Activated CD4-positive, alpha-beta T cell treated with anti-CD3 and anti-CD28 coated beads for 36 hours (primary cell): ENCODE results near the gene TRDN. TPM values are rescaled to one million over a fixed set of nuclear protein-coding genes. Genes with fewer than 3 reads are reported as not detected.

Source experiments
- ATAC-seq: fragments of 200-7000 bp; cut with Tn5 transposase; one replicate; pipeline ENCODE4 v1.10.0; 2021; ENCODE audit warnings: mild to moderate bottlenecking, moderate library complexity
- CTCF ChIA-PET: fragments of 350-600 bp; sonication (Branson Sonifier 250); formaldehyde crosslinking; loops from one replicate; lab custom pipeline; 2021; ENCODE audit warnings: antibody characterized with exemption; lab: Charles Lee
- POLR2A ChIA-PET: fragments of 350-600 bp; sonication (Branson Sonifier 250); formaldehyde crosslinking; loops from one replicate; lab custom pipeline; 2021; ENCODE audit warnings: antibody characterized with exemption, inconsistent platforms; lab: Charles Lee
- DNase-seq: peaks from one replicate; pipeline ENCODE4 v3.0.0-alpha.2; 2020
- H3K27ac Mint-ChIP-seq: one replicate; pipeline ENCODE4 v1.8.0; 2021; ENCODE audit warnings: mixed read lengths
- H3K27me3 Mint-ChIP-seq: one replicate; pipeline ENCODE4 v1.8.0; 2021; ENCODE audit warnings: mixed read lengths
- H3K36me3 Mint-ChIP-seq: one replicate; pipeline ENCODE4 v1.8.0; 2021; ENCODE audit warnings: low read depth, mixed read lengths
- H3K4me1 Mint-ChIP-seq: one replicate; pipeline ENCODE4 v1.8.0; 2021; ENCODE audit warnings: mixed read lengths
- H3K4me3 Mint-ChIP-seq: one replicate; pipeline ENCODE4 v1.8.0; 2021; ENCODE audit warnings: mild to moderate bottlenecking, moderate library complexity, mixed read lengths
- H3K9me3 Mint-ChIP-seq: one replicate; pipeline ENCODE4 v1.8.0; 2021; ENCODE audit warnings: low read depth, mixed read lengths
- intact Hi-C, 2 experiments: fragments of 100-400 bp; cut with DNase I in 1 of 2; cut with micrococcal nuclease in 1 of 2; formaldehyde crosslinking; loops; one replicate each; pipeline versions ENCODE4 v1.14.2 to v1.15.1; 2022 to 2024; cut with DNase I, micrococcal nuclease
- total RNA-seq, 2 experiments: library from RNA; stranded (reverse); gene quantifications; one replicate each; pipeline ENCODE4 v1.2.3, GENCODE V29; 2021

The TRDN gene
- total RNA-seq, 2 experiments from 2014 or later, result not detected

- POLR2A ChIA-PET, result no interaction called here
- no peak for ATAC-seq
- DNase-seq, result no peak
These were observed 11.1 kb downstream of the TRDN start for GRCh38 chr6:123625696-123626095.

GRCh38 chr6:123622780-123623179 lies 14.0 kb downstream of the TRDN start:
- no peaks in the 10 kb centered on the region for H3K36me3 Mint-ChIP-seq
- ATAC-seq (no peak), DNase-seq (no peak)
- no peaks in the 10 kb centered on the region for H3K4me1 Mint-ChIP-seq
- H3K4me3 Mint-ChIP-seq, result no peak overlapping the region
- ChIA-PET POLR2A (no interaction called here), CTCF (no interaction called here)
- H3K9me3 Mint-ChIP-seq, result no peaks in the 10 kb centered on the region
- H3K27me3 Mint-ChIP-seq, result no peaks in the 10 kb centered on the region
- H3K27ac Mint-ChIP-seq, result no peak overlapping the region
- intact Hi-C loops, result no loop called here

More at GRCh38 chr6:123625696-123626095, 11.1 kb downstream of the TRDN start:
- H3K27ac Mint-ChIP-seq, result no peak overlapping the region
- H3K36me3 Mint-ChIP-seq, result no peaks in the 10 kb centered on the region
- H3K4me3 Mint-ChIP-seq, result no peak overlapping the region
- CTCF ChIA-PET, result no interaction called here
- H3K9me3 Mint-ChIP-seq, result no peaks in the 10 kb centered on the region
- no peaks in the 10 kb centered on the region for H3K27me3 Mint-ChIP-seq
- H3K4me1 Mint-ChIP-seq, result no peaks in the 10 kb centered on the region
- intact Hi-C loops, result no loop called here

- no peaks in the 10 kb centered on the region for H3K36me3 Mint-ChIP-seq
- no peaks in the 10 kb centered on the region for H3K9me3 Mint-ChIP-seq
- ChIA-PET POLR2A (no interaction called here), CTCF (no interaction called here)
- no peak overlapping the region for H3K4me3 Mint-ChIP-seq
- no peaks in the 10 kb centered on the region for H3K4me1 Mint-ChIP-seq
- no peaks in the 10 kb centered on the region for H3K27me3 Mint-ChIP-seq
- no peak overlapping the region for H3K27ac Mint-ChIP-seq
- no peak for ATAC-seq
- DNase-seq, result no peak
- intact Hi-C loops, result no loop called here
These were observed 17.6 kb downstream of the TRDN start for GRCh38 chr6:123619156-123619555.

GRCh38 chr6:123616942-123617341 lies 19.8 kb downstream of the TRDN start:
- Mint-ChIP-seq H3K27me3 (no peaks in the 10 kb centered on the region), H3K4me1 (no peaks in the 10 kb centered on the region), H3K27ac (no peak overlapping the region), H3K36me3 (no peaks in the 10 kb centered on the region), H3K4me3 (no peak overlapping the region), H3K9me3 (no peaks in the 10 kb centered on the region)
- ChIA-PET POLR2A (no interaction called here), CTCF (no interaction called here)
- no peak for ATAC-seq
- DNase-seq, result no peak
- intact Hi-C loops, result no loop called here

GRCh38 chr6:123616016-123616415 lies 20.7 kb downstream of the TRDN start:
- Mint-ChIP-seq H3K27me3 (no peaks in the 10 kb centered on the region), H3K4me3 (no peak overlapping the region), H3K36me3 (no peaks in the 10 kb centered on the region), H3K27ac (no peak overlapping the region), H3K4me1 (no peaks in the 10 kb centered on the region), H3K9me3 (no peaks in the 10 kb centered on the region)
- CTCF ChIA-PET, result no interaction called here
- POLR2A ChIA-PET, result no interaction called here
- ATAC-seq, result no peak
- no peak for DNase-seq
- intact Hi-C loops, result no loop called here

- H3K27me3 Mint-ChIP-seq, result no peaks in the 10 kb centered on the region
- no peak overlapping the region for H3K4me3 Mint-ChIP-seq
- POLR2A ChIA-PET, result no interaction called here
- CTCF ChIA-PET, result no interaction called here
- ATAC-seq (no peak), DNase-seq (no peak)
- no peaks in the 10 kb centered on the region for H3K9me3 Mint-ChIP-seq
- no peak overlapping the region for H3K27ac Mint-ChIP-seq
- no peaks in the 10 kb centered on the region for H3K36me3 Mint-ChIP-seq
- no peaks in the 10 kb centered on the region for H3K4me1 Mint-ChIP-seq
- intact Hi-C loops, result no loop called here
These were observed 26.0 kb downstream of the TRDN start for GRCh38 chr6:123610779-123611178.

- ChIA-PET POLR2A (no interaction called here), CTCF (no interaction called here)
- no peak for ATAC-seq
- peaks cover 2% of the 10 kb centered on the region for H3K27me3 Mint-ChIP-seq
- intact Hi-C loops, result no loop called here
- H3K4me1 Mint-ChIP-seq, result no peaks in the 10 kb centered on the region
- no peak overlapping the region for H3K4me3 Mint-ChIP-seq
- H3K27ac Mint-ChIP-seq, result no peak overlapping the region
- H3K36me3 Mint-ChIP-seq, result no peaks in the 10 kb centered on the region
- no peak for DNase-seq
- no peaks in the 10 kb centered on the region for H3K9me3 Mint-ChIP-seq
These were observed 32.7 kb downstream of the TRDN start for GRCh38 chr6:123604067-123604466.

GRCh38 chr6:123598011-123598410 lies 38.7 kb downstream of the TRDN start:
- no peak overlapping the region for H3K4me3 Mint-ChIP-seq
- H3K27me3 Mint-ChIP-seq, result peaks cover 2% of the 10 kb centered on the region
- DNase-seq (no peak), ATAC-seq (no peak)
- CTCF ChIA-PET, result no interaction called here
- H3K9me3 Mint-ChIP-seq, result no peaks in the 10 kb centered on the region
- H3K36me3 Mint-ChIP-seq, result no peaks in the 10 kb centered on the region
- POLR2A ChIA-PET, result no interaction called here
- no peaks in the 10 kb centered on the region for H3K4me1 Mint-ChIP-seq
- intact Hi-C loops, result no loop called here
- H3K27ac Mint-ChIP-seq, result no peak overlapping the region

GRCh38 chr6:123594776-123595175 lies 42.0 kb downstream of the TRDN start:
- ChIA-PET POLR2A (no interaction called here), CTCF (interaction anchor here (1.1 kb wide), 1 partner anchor 228 kb away, joined by 3 read pairs; no protein-coding TSS in a partner anchor)
- Mint-ChIP-seq H3K36me3 (no peaks in the 10 kb centered on the region), H3K4me3 (no peak overlapping the region), H3K9me3 (no peaks in the 10 kb centered on the region), H3K27me3 (no peaks in the 10 kb centered on the region), H3K27ac (no peak overlapping the region), H3K4me1 (no peaks in the 10 kb centered on the region)
- DNase-seq, result no peak
- intact Hi-C loops, result no loop called here
- ATAC-seq, result no peak

GRCh38 chr6:123592426-123592825 lies 44.3 kb downstream of the TRDN start:
- DNase-seq (no peak), ATAC-seq (no peak)
- POLR2A ChIA-PET, result no interaction called here
- Mint-ChIP-seq H3K27me3 (no peaks in the 10 kb centered on the region), H3K9me3 (no peaks in the 10 kb centered on the region), H3K4me3 (no peak overlapping the region), H3K36me3 (no peaks in the 10 kb centered on the region), H3K27ac (no peak overlapping the region), H3K4me1 (no peaks in the 10 kb centered on the region)
- CTCF ChIA-PET, result no interaction called here
- intact Hi-C loops, result no loop called here

- ChIA-PET POLR2A (no interaction called here), CTCF (no interaction called here)
- H3K27me3 Mint-ChIP-seq, result no peaks in the 10 kb centered on the region
- no peaks in the 10 kb centered on the region for H3K36me3 Mint-ChIP-seq
- DNase-seq (no peak), ATAC-seq (no peak)
- H3K27ac Mint-ChIP-seq, result no peak overlapping the region
- no peaks in the 10 kb centered on the region for H3K9me3 Mint-ChIP-seq
- H3K4me1 Mint-ChIP-seq, result no peaks in the 10 kb centered on the region
- no peak overlapping the region for H3K4me3 Mint-ChIP-seq
- intact Hi-C loops, result no loop called here
These were observed 46.8 kb downstream of the TRDN start for GRCh38 chr6:123589973-123590372.

GRCh38 chr6:123589317-123589716 lies 47.4 kb downstream of the TRDN start:
- ATAC-seq (no peak), DNase-seq (no peak)
- Mint-ChIP-seq H3K4me3 (no peak overlapping the region), H3K4me1 (no peaks in the 10 kb centered on the region), H3K27me3 (no peaks in the 10 kb centered on the region), H3K36me3 (no peaks in the 10 kb centered on the region), H3K27ac (no peak overlapping the region), H3K9me3 (no peaks in the 10 kb centered on the region)
- ChIA-PET POLR2A (no interaction called here), CTCF (no interaction called here)
- intact Hi-C loops, result no loop called here

- DNase-seq, result no peak
- Mint-ChIP-seq H3K36me3 (no peaks in the 10 kb centered on the region), H3K4me3 (no peak overlapping the region), H3K4me1 (no peaks in the 10 kb centered on the region), H3K9me3 (no peaks in the 10 kb centered on the region), H3K27ac (no peak overlapping the region), H3K27me3 (no peaks in the 10 kb centered on the region)
- ChIA-PET CTCF (no interaction called here), POLR2A (no interaction called here)
- no peak for ATAC-seq
- intact Hi-C loops, result no loop called here
These were observed 48.2 kb downstream of the TRDN start for GRCh38 chr6:123588546-123588895.
